ENCODE results near the gene IL22RA2.

IL22RA2 gene

GRCh38 chr6:137165375-137166246 lies 7.8 kb downstream of the IL22RA2 start:
- no peak for FAIRE-seq

- no peak for FAIRE-seq
Observed at GRCh38 chr6:137163732-137164318, 9.6 kb downstream of the IL22RA2 start.

- no peak for FAIRE-seq
Observed at GRCh38 chr6:137162692-137163306, 10.6 kb downstream of the IL22RA2 start.

- no peak for FAIRE-seq
Observed at GRCh38 chr6:137161949-137162348, 11.5 kb downstream of the IL22RA2 start.

GRCh38 chr6:137160763-137161162 lies 12.7 kb downstream of the IL22RA2 start:
- no peak for FAIRE-seq

- FAIRE-seq: no peak
Observed at GRCh38 chr6:137159912-137160311, 13.5 kb downstream of the IL22RA2 start.

- no peak for FAIRE-seq
Observed at GRCh38 chr6:137157601-137158000, 15.8 kb downstream of the IL22RA2 start.

GRCh38 chr6:137156650-137157049 lies 16.8 kb downstream of the IL22RA2 start:
- FAIRE-seq: no peak

GRCh38 chr6:137155830-137156229 lies 17.6 kb downstream of the IL22RA2 start:
- FAIRE-seq: no peak

GRCh38 chr6:137150072-137150471 lies 23.4 kb downstream of the IL22RA2 start:
- no peak for FAIRE-seq

- FAIRE-seq: no peak
Observed at GRCh38 chr6:137149035-137149393, 24.4 kb downstream of the IL22RA2 start.

- FAIRE-seq: no peak
Observed at GRCh38 chr6:137148306-137149034, 25.0 kb downstream of the IL22RA2 start.

GRCh38 chr6:137147195-137147594 lies 26.2 kb downstream of the IL22RA2 start:
- FAIRE-seq: no peak

GRCh38 chr6:137146206-137146605 lies 27.2 kb downstream of the IL22RA2 start:
- no peak for FAIRE-seq

GRCh38 chr6:137145421-137145820 lies 28.0 kb downstream of the IL22RA2 start:
- FAIRE-seq: no peak

- peak; percentile 18 for FAIRE-seq
Observed at GRCh38 chr6:137136065-137136464, 37.4 kb downstream of the IL22RA2 start.

GRCh38 chr6:137134483-137134882 lies 39.0 kb downstream of the IL22RA2 start:
- no peak for FAIRE-seq

GRCh38 chr6:137133122-137133521 lies 40.3 kb downstream of the IL22RA2 start:
- no peak for FAIRE-seq

- FAIRE-seq: no peak
Observed at GRCh38 chr6:137126875-137127485, 46.5 kb downstream of the IL22RA2 start.

GRCh38 chr6:137123078-137123477 lies 50.4 kb downstream of the IL22RA2 start:
- no peak for FAIRE-seq

GRCh38 chr6:137122612-137123011 lies 50.8 kb downstream of the IL22RA2 start:
- FAIRE-seq: no peak

GRCh38 chr6:137121401-137121997 lies 51.9 kb downstream of the IL22RA2 start:
- FAIRE-seq: no peak
